ENCODE results near the gene PARVA.

Gene PARVA

DNA sequence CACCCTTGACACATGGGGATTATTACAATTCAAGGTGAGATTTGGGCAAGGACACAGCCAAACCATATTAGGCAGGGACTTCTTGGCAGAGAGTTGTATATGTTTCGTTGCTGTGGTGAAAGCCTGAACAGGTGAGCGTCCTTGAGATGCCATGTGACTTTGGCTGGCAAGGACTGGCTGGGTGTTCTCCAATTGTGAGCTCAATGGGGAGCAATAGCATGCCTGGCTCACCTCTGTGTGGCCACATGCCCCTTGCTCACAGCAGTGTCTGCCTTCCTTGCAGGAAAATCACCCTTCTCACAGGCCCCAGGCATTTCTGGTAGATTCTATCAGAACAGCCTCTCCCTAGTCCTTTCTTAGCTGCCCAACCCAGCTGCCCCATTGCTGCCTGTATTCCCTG is 105.5 kb downstream of the PARVA start:
- Histone ChIP-seq H3K27ac (ENCODE audit: low read depth, low read length) (no peak overlapping the region), H3K9me3 (ENCODE audit: control insufficient read depth, insufficient read depth, low read depth, low read length) (0 out of 2 replicates have a peak, but pooled peaks cover 1% of the 10 kb centered on the region), H3K27me3 (ENCODE audit: control insufficient read depth, insufficient read depth, low read length) (no peaks in the 10 kb centered on the region), H3K4me1 (ENCODE audit: control insufficient read depth, insufficient read depth, low read length) (no peaks in the 10 kb centered on the region), H3K4me3 (ENCODE audit: low read depth, low read length) (no peak overlapping the region), H3K9ac (ENCODE audit: low read length) (no peak overlapping the region), H3K36me3 (ENCODE audit: control insufficient read depth, insufficient read depth, low read length) (peaks cover 4% of the 10 kb centered on the region)

DNA sequence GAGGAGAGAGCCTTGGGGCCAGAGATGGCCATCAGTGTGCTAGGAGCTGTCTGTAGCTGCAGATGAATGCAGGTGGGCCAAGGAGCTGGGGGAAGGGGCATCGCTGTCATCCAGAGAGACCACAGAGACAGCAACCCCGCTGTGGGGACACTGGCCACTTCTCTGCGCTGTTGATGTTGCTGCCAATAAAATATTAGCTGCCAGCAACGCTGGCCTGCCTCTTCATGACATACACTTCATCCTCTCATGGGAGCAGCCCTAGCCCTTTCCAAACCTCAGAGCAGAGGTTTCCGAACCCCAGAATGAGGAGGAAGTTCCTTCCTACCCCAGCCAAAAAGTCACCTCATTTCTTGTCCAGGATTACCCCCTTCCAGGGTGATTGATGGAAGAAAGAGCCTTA is 106.2 kb downstream of the PARVA start:
- no peak overlapping the region for H3K27ac ChIP-seq (ENCODE audit: low read depth, low read length)
- no peaks in the 10 kb centered on the region for H3K27me3 ChIP-seq (ENCODE audit: control insufficient read depth, insufficient read depth, low read length)
- H3K4me3 ChIP-seq (ENCODE audit: low read depth, low read length): no peak overlapping the region
- peaks cover 4% of the 10 kb centered on the region; the same call in 1 of the 2 replicates for H3K36me3 ChIP-seq (ENCODE audit: control insufficient read depth, insufficient read depth, low read length)
- H3K4me1 ChIP-seq (ENCODE audit: control insufficient read depth, insufficient read depth, low read length): no peaks in the 10 kb centered on the region
- peaks cover 8% of the 10 kb centered on the region for H3K9me3 ChIP-seq (ENCODE audit: control insufficient read depth, insufficient read depth, low read depth, low read length)
- no peak overlapping the region for H3K9ac ChIP-seq (ENCODE audit: low read length)

GRCh38 chr11:12485328-12485727 is 108.0 kb downstream of the PARVA start:
- Histone ChIP-seq H3K9me3 (ENCODE audit: control insufficient read depth, insufficient read depth, low read depth, low read length) (peaks cover 21% of the 10 kb centered on the region), H3K4me3 (ENCODE audit: low read depth, low read length) (no peak overlapping the region), H3K27me3 (ENCODE audit: control insufficient read depth, insufficient read depth, low read length) (no peaks in the 10 kb centered on the region), H3K27ac (ENCODE audit: low read depth, low read length) (no peak overlapping the region), H3K9ac (ENCODE audit: low read length) (no peak overlapping the region), H3K4me1 (ENCODE audit: control insufficient read depth, insufficient read depth, low read length) (no peaks in the 10 kb centered on the region), H3K36me3 (ENCODE audit: control insufficient read depth, insufficient read depth, low read length) (peaks cover 2% of the 10 kb centered on the region; the same call in 1 of the 2 replicates)

DNA sequence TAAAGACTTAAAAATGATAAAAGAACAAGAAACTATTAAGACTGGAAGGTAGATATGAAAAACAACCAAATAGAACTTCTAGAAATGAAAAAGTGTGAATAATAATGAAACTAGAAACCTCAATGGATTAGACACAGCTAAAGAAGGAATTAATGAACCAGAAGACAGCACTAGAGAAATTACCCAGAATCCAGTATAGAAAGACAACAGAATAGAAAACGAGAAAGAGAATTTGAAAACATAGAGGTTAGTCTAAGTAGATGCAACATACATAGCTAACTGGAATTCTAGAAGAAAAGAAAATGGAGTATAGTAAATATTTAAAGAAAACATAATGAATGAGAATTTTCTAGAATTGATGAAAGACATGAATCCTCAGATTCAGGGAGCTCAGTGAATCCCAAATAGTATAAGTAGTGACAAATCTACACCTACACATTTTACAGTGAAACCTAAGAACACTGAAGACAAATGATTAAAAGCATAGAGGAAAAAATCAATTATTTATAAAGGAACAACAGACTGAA is 111.9 kb downstream of the PARVA start:
- H3K9ac ChIP-seq (ENCODE audit: low read length): no peak overlapping the region
- no peak overlapping the region for H3K4me3 ChIP-seq (ENCODE audit: low read depth, low read length)
- no peak overlapping the region for H3K27ac ChIP-seq (ENCODE audit: low read depth, low read length)
- peaks cover 21% of the 10 kb centered on the region for H3K9me3 ChIP-seq (ENCODE audit: control insufficient read depth, insufficient read depth, low read depth, low read length)
- peaks cover 8% of the 10 kb centered on the region for H3K4me1 ChIP-seq (ENCODE audit: control insufficient read depth, insufficient read depth, low read length)
- H3K27me3 ChIP-seq (ENCODE audit: control insufficient read depth, insufficient read depth, low read length): no peaks in the 10 kb centered on the region
- no peaks in the 10 kb centered on the region for H3K36me3 ChIP-seq (ENCODE audit: control insufficient read depth, insufficient read depth, low read length)

GRCh38 chr11:12494699-12495098 is 117.3 kb downstream of the PARVA start:
- no peak overlapping the region for H3K27ac ChIP-seq (ENCODE audit: low read depth, low read length)
- H3K9ac ChIP-seq (ENCODE audit: low read length): no peak overlapping the region
- peaks cover 2% of the 10 kb centered on the region for H3K9me3 ChIP-seq (ENCODE audit: control insufficient read depth, insufficient read depth, low read depth, low read length)
- no peak overlapping the region for H3K4me3 ChIP-seq (ENCODE audit: low read depth, low read length)
- no peaks in the 10 kb centered on the region for H3K36me3 ChIP-seq (ENCODE audit: control insufficient read depth, insufficient read depth, low read length)
- no peaks in the 10 kb centered on the region for H3K27me3 ChIP-seq (ENCODE audit: control insufficient read depth, insufficient read depth, low read length)
- H3K4me1 ChIP-seq (ENCODE audit: control insufficient read depth, insufficient read depth, low read length): peaks cover 23% of the 10 kb centered on the region

DNA sequence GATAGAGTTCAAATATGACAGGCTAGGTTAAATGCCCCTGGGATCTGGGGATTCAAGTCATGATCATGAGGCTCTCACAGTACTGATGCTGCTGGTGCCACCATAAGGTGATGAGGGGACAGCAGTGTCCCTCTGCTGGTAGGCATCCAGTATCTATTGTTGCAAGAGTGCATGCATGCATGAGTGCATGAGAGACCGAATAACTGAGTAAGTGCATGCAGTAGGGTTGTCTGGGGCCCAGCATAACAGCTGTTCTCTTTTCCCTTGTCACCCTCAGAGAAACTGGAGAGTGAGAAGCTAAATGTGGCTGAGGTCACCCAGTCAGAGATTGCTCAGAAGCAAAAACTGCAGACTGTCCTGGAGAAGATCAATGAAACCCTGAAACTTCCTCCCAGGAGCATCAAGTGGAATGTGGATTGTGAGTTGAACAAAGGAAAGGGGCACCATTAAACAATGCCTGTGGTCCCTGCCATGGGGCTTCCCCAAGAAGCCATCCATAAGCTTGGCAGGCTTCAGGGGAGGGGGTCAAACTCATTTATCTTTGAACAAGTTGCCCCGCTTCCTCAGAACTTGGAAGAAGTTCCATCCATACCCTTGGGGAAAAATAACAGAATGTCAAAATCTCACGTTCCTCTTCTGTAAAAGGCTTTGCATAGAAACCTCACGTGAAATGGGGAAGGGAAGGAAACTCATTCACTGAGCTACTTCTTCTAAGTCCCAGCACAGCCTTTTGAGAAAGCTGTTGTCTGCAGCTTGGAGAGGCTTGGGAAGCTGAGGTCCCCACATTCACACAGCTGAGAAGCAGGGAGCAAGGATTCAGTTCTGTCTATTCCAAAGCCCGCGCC is 119.0 kb downstream of the PARVA start:
- H3K4me3 ChIP-seq (ENCODE audit: low read depth, low read length): no peak overlapping the region
- no peaks in the 10 kb centered on the region for H3K9me3 ChIP-seq (ENCODE audit: control insufficient read depth, insufficient read depth, low read depth, low read length)
- H3K9ac ChIP-seq (ENCODE audit: low read length): no peak overlapping the region
- peaks cover 23% of the 10 kb centered on the region for H3K4me1 ChIP-seq (ENCODE audit: control insufficient read depth, insufficient read depth, low read length)
- no peaks in the 10 kb centered on the region for H3K36me3 ChIP-seq (ENCODE audit: control insufficient read depth, insufficient read depth, low read length)
- H3K27me3 ChIP-seq (ENCODE audit: control insufficient read depth, insufficient read depth, low read length): no peaks in the 10 kb centered on the region
- no peak overlapping the region for H3K27ac ChIP-seq (ENCODE audit: low read depth, low read length)

- H3K36me3 ChIP-seq (ENCODE audit: control insufficient read depth, insufficient read depth, low read length): no peaks in the 10 kb centered on the region
- no peak overlapping the region for H3K4me3 ChIP-seq (ENCODE audit: low read depth, low read length)
- H3K27ac ChIP-seq (ENCODE audit: low read depth, low read length): no peak overlapping the region
- H3K27me3 ChIP-seq (ENCODE audit: control insufficient read depth, insufficient read depth, low read length): no peaks in the 10 kb centered on the region
- H3K9me3 ChIP-seq (ENCODE audit: control insufficient read depth, insufficient read depth, low read depth, low read length): no peaks in the 10 kb centered on the region
- H3K9ac ChIP-seq (ENCODE audit: low read length): no peak overlapping the region
- H3K4me1 ChIP-seq (ENCODE audit: control insufficient read depth, insufficient read depth, low read length): peaks cover 31% of the 10 kb centered on the region
Measured at GRCh38 chr11:12497431-12497830, 120.1 kb downstream of the PARVA start.

DNA sequence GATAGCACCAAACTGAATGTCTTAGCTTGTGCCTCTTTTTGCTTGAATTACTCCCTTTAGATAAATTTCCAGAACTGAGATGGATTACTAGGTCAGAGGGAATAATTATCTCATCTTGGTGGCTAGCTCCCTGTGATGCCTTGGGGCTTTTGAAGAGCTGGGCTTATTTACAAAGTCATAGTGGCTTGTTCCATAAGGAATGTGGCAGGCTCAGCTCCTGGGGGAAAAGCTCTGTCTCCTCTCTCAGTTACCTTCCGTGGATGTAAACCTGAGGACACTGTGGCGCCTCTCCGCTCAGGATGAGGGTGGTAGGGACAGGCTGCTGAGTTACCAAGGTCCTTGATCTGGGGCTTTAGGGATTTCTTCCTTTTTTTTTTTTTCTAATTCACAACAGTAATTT is 121.7 kb downstream of the PARVA start:
- Histone ChIP-seq H3K36me3 (ENCODE audit: control insufficient read depth, insufficient read depth, low read length) (no peaks in the 10 kb centered on the region), H3K27me3 (ENCODE audit: control insufficient read depth, insufficient read depth, low read length) (no peaks in the 10 kb centered on the region), H3K4me3 (ENCODE audit: low read depth, low read length) (no peak overlapping the region), H3K9ac (ENCODE audit: low read length) (no peak overlapping the region), H3K9me3 (ENCODE audit: control insufficient read depth, insufficient read depth, low read depth, low read length) (no peaks in the 10 kb centered on the region), H3K4me1 (ENCODE audit: control insufficient read depth, insufficient read depth, low read length) (peaks cover 33% of the 10 kb centered on the region), H3K27ac (ENCODE audit: low read depth, low read length) (no peak overlapping the region)

- Histone ChIP-seq H3K4me1 (ENCODE audit: control insufficient read depth, insufficient read depth, low read length) (peaks cover 27% of the 10 kb centered on the region; the same call in 1 of the 2 replicates), H3K9ac (ENCODE audit: low read length) (peak overlapping the region; percentile 23)
Measured at GRCh38 chr11:12502046-12502445, 124.7 kb downstream of the PARVA start.

GRCh38 chr11:12503039-12503484 is 125.7 kb downstream of the PARVA start:
- no peaks in the 10 kb centered on the region for H3K27me3 ChIP-seq (ENCODE audit: control insufficient read depth, insufficient read depth, low read length)
- peaks cover 7% of the 10 kb centered on the region; the same call in 1 of the 2 replicates for H3K36me3 ChIP-seq (ENCODE audit: control insufficient read depth, insufficient read depth, low read length)
- H3K9ac ChIP-seq (ENCODE audit: low read length): no peak overlapping the region
- H3K9me3 ChIP-seq (ENCODE audit: control insufficient read depth, insufficient read depth, low read depth, low read length): no peaks in the 10 kb centered on the region
- peaks cover 36% of the 10 kb centered on the region for H3K4me1 ChIP-seq (ENCODE audit: control insufficient read depth, insufficient read depth, low read length)
- H3K4me3 ChIP-seq (ENCODE audit: low read depth, low read length): no peak overlapping the region
- H3K27ac ChIP-seq (ENCODE audit: low read depth, low read length): no peak overlapping the region

More at GRCh38 chr11:12502046-12502445, 124.7 kb downstream of the PARVA start:
- no peak overlapping the region for H3K4me3 ChIP-seq (ENCODE audit: low read depth, low read length)
- peak overlapping the region; percentile 54; the same call in 1 of the 2 replicates for H3K27ac ChIP-seq (ENCODE audit: low read depth, low read length)
- no peaks in the 10 kb centered on the region for H3K9me3 ChIP-seq (ENCODE audit: control insufficient read depth, insufficient read depth, low read depth, low read length)
- peaks cover 7% of the 10 kb centered on the region; the same call in 1 of the 2 replicates for H3K36me3 ChIP-seq (ENCODE audit: control insufficient read depth, insufficient read depth, low read length)
- H3K27me3 ChIP-seq (ENCODE audit: control insufficient read depth, insufficient read depth, low read length): no peaks in the 10 kb centered on the region

DNA sequence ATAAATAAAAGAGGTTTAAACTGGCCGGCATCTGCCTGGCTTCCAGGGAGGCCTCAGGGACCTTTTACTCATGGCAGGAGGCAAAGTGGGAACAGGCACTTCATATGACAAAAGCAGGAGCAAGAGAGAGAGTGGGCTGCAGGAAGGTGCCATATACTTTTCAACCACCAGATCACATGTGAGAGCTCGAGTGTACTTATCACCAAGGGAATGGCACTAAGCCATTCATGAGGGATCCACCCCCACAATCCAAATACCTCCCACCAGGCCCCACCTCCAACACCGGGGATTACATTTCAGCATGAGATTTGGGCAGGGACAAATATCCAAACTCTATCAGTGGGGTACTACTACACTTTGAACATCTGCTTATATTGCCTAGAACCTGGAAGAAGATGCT is 126.5 kb downstream of the PARVA start:
- Histone ChIP-seq H3K4me3 (ENCODE audit: low read depth, low read length) (no peak overlapping the region), H3K9ac (ENCODE audit: low read length) (no peak overlapping the region), H3K36me3 (ENCODE audit: control insufficient read depth, insufficient read depth, low read length) (peaks cover 7% of the 10 kb centered on the region; the same call in 1 of the 2 replicates), H3K27me3 (ENCODE audit: control insufficient read depth, insufficient read depth, low read length) (no peaks in the 10 kb centered on the region), H3K27ac (ENCODE audit: low read depth, low read length) (no peak overlapping the region), H3K4me1 (ENCODE audit: control insufficient read depth, insufficient read depth, low read length) (peaks cover 44% of the 10 kb centered on the region), H3K9me3 (ENCODE audit: control insufficient read depth, insufficient read depth, low read depth, low read length) (no peaks in the 10 kb centered on the region)

Measured in HUES6 (cell line).